Keratinocyte (primary cell): ENCODE data around the gene PLCG2. TPM values are rescaled to one million over a fixed set of nuclear protein-coding genes. Genes with fewer than 3 reads are reported as not detected.

Experiments
- DNase-seq: peaks from one replicate; pipeline ENCODE4 v3.0.0-alpha.2; 2011; ENCODE audit warnings: low read depth, missing footprints, low spot score
- FAIRE-seq: peaks from 2 replicates; lab custom pipeline; 2011; peaks lifted over from hg19 to GRCh38; lab: Jason Lieb, UNC
- H2AFZ ChIP-seq: 2 replicates; pipeline ENCODE4 v1.6.0; 2012; ENCODE audit warnings: low read length, control low read depth, inconsistent platforms; ENCODE audit not compliant: control insufficient read depth
- H3K27ac ChIP-seq: 2 replicates; pipeline ENCODE4 v1.5.1; 2011; ENCODE audit warnings: low read length; ENCODE audit not compliant: control insufficient read depth, insufficient read depth
- H3K27me3 ChIP-seq: 3 replicates; pipeline ENCODE4 v1.6.0; 2011; ENCODE audit warnings: low read length; ENCODE audit not compliant: control insufficient read depth, insufficient read depth; ENCODE audit errors: extremely low read depth
- H3K36me3 ChIP-seq, 2 experiments: 2 replicates in 1 of 2; 3 replicates in 1 of 2; pipeline ENCODE4 v1.5.1; 2011; ENCODE audit warnings: low read length in 2 of 2, mild to moderate bottlenecking in 1 of 2; ENCODE audit not compliant: control insufficient read depth in 2 of 2, insufficient read depth in 2 of 2; ENCODE audit errors: extremely low read depth in 1 of 2
- H3K4me1 ChIP-seq: 3 replicates; pipeline ENCODE4 v1.5.1; 2011; ENCODE audit warnings: low read length; ENCODE audit not compliant: control insufficient read depth, insufficient read depth; ENCODE audit errors: extremely low read depth
- H3K4me2 ChIP-seq: 3 replicates; pipeline ENCODE4 v1.6.0; 2011; ENCODE audit warnings: low read depth, low read length; ENCODE audit not compliant: control insufficient read depth, insufficient read depth; ENCODE audit errors: extremely low read depth
- H3K4me3 ChIP-seq, 3 experiments: fragments of 200-600 bp in 1 of 3; sonication (generic) in 1 of 3; 2 replicates in 2 of 3; 3 replicates in 1 of 3; pipeline ENCODE4 v1.5.1; 2011 to 2016; ENCODE audit warnings: low read length in 3 of 3, mild to moderate bottlenecking in 3 of 3, control low read depth in 2 of 3, inconsistent platforms in 1 of 3, low read depth in 1 of 3, mixed read lengths in 1 of 3, mixed run types in 1 of 3, moderate library complexity in 1 of 3; ENCODE audit not compliant: control insufficient read depth in 2 of 3, insufficient read depth in 2 of 3; ENCODE audit errors: extremely low read depth in 1 of 3
- H3K79me2 ChIP-seq: 2 replicates; pipeline ENCODE4 v1.6.0; 2012; ENCODE audit warnings: low read length; ENCODE audit not compliant: control insufficient read depth, insufficient read depth
- H3K9ac ChIP-seq: 3 replicates; pipeline ENCODE4 v1.6.0; 2011; ENCODE audit warnings: low read length; ENCODE audit not compliant: control insufficient read depth, insufficient read depth; ENCODE audit errors: extremely low read depth
- H3K9me1 ChIP-seq: 3 replicates; pipeline ENCODE4 v1.6.0; 2011; ENCODE audit warnings: low read length; ENCODE audit not compliant: control insufficient read depth, insufficient read depth; ENCODE audit errors: extremely low read depth
- H3K9me3 ChIP-seq: 2 replicates; pipeline ENCODE4 v1.5.1; 2012; ENCODE audit warnings: low read depth, low read length; ENCODE audit not compliant: control insufficient read depth
- H4K20me1 ChIP-seq: 3 replicates; pipeline ENCODE4 v1.6.0; 2011; ENCODE audit warnings: low read length; ENCODE audit not compliant: control insufficient read depth, insufficient read depth; ENCODE audit errors: extremely low read depth
- EZH2 ChIP-seq: IDR thresholded peaks from one replicate; pipeline ENCODE4 v1.6.1; 2012; ENCODE audit warnings: inconsistent platforms, mild to moderate bottlenecking, low read length, moderate library complexity
- dilution Hi-C: fragments of 300-500 bp; cut with MboI; formaldehyde crosslinking; loops from one replicate; pipeline ENCODE4 v1.7.0; 2020; ENCODE audit warnings: low sequenced_read_pairs; ENCODE audit not compliant: extremely low pct_ligation_motif_present
- polyA plus RNA-seq, 5 experiments: library from polyadenylated mRNA; depleted of rRNA in 3 of 5; stranded (reverse) in 3 of 5; stranded (forward) in 1 of 5; unstranded in 1 of 5; fragments of >200 nt; gene quantifications; 1 replicate in 1 of 5; 2 replicates in 3 of 5; 3 replicates in 1 of 5; pipeline versions ENCODE4 v1.2.1 to v1.2.3, GENCODE V29; 2011 to 2012; ENCODE audit warnings: missing spikeins in 2 of 5, low read depth in 1 of 5, low replicate concordance in 1 of 5
- TF ChIP-seq, protein P1 (sequence below), 3 experiments: IDR thresholded peaks in 1 of 3; conservative IDR thresholded peaks in 1 of 3; optimal IDR thresholded peaks in 1 of 3; 2 replicates in 2 of 3; 3 replicates in 1 of 3; pipeline versions ENCODE3 to v1.5.1; 2011; ENCODE audit warnings: low read length in 3 of 3, mild to moderate bottlenecking in 3 of 3, moderate library complexity in 2 of 3, control low read depth in 1 of 3, inconsistent platforms in 1 of 3; ENCODE audit not compliant: insufficient read depth in 2 of 3; ENCODE audit errors: extremely low read depth in 1 of 3

The PLCG2 gene
- polyA plus RNA-seq, 1 donor (not counting 4 experiments of a cell fraction or from before 2014, with no cell fraction given), result 3.5 TPM

DNA sequence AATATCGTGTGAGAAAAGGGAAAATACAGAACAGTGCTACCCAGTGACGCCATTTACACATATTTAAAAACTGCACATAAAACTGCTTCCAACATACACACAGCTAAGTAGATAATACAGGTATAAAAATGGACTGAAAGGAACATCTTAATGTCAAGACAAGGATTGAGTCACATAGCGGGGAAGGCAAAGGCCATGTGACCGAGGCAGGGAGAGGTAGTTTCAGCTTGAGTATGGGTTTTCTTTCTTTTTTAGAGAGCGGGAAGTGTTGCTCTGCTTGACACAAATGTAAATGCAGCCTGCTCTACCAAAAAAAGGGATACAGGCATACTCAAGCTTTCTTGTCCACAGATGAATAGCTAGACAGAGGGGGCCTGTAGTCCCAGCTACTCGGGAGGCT is 185.7 kb downstream of the PLCG2 start:
- TF ChIP-seq, protein P1, sequence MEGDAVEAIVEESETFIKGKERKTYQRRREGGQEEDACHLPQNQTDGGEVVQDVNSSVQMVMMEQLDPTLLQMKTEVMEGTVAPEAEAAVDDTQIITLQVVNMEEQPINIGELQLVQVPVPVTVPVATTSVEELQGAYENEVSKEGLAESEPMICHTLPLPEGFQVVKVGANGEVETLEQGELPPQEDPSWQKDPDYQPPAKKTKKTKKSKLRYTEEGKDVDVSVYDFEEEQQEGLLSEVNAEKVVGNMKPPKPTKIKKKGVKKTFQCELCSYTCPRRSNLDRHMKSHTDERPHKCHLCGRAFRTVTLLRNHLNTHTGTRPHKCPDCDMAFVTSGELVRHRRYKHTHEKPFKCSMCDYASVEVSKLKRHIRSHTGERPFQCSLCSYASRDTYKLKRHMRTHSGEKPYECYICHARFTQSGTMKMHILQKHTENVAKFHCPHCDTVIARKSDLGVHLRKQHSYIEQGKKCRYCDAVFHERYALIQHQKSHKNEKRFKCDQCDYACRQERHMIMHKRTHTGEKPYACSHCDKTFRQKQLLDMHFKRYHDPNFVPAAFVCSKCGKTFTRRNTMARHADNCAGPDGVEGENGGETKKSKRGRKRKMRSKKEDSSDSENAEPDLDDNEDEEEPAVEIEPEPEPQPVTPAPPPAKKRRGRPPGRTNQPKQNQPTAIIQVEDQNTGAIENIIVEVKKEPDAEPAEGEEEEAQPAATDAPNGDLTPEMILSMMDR (optimal IDR thresholded peaks at IDR 0.05 in 1 of 3, IDR thresholded peaks at IDR 0.05 in 1 of 3, conservative IDR thresholded peaks at IDR 0.05 in 1 of 3; ENCODE audit: extremely low read depth in 1 of 3, insufficient read depth in 2 of 3, low read length in 3 of 3), result no peak
- no peak for TF ChIP-seq EZH2
- FAIRE-seq (no peak), DNase-seq (no peak)
- H3K27ac ChIP-seq, result no peak overlapping the region
- H3K9me3 ChIP-seq, result no peaks in the 10 kb centered on the region
- H3K36me3 ChIP-seq, result no peaks in the 10 kb centered on the region
- no peak overlapping the region for H3K9ac ChIP-seq
- no peak overlapping the region for H2AFZ ChIP-seq
- no peaks in the 10 kb centered on the region for H3K79me2 ChIP-seq
- H3K4me1 ChIP-seq, result no peaks in the 10 kb centered on the region
- dilution Hi-C loops, result no loop called here
- H4K20me1 ChIP-seq, result no peaks in the 10 kb centered on the region
- H3K9me1 ChIP-seq, result no peaks in the 10 kb centered on the region
- H3K4me2 ChIP-seq, result no peak overlapping the region
- H3K4me3 ChIP-seq, result no peak overlapping the region
- H3K27me3 ChIP-seq, result no peaks in the 10 kb centered on the region

- no peak for TF ChIP-seq EZH2
- TF ChIP-seq, protein P1 (optimal IDR thresholded peaks at IDR 0.05 in 1 of 3, IDR thresholded peaks at IDR 0.05 in 1 of 3, conservative IDR thresholded peaks at IDR 0.05 in 1 of 3; ENCODE audit: extremely low read depth in 1 of 3, insufficient read depth in 2 of 3, low read length in 3 of 3), result no peak
- Histone ChIP-seq H3K27ac (no peak overlapping the region), H2AFZ (no peak overlapping the region), H4K20me1 (no peaks in the 10 kb centered on the region), H3K4me2 (no peak overlapping the region), H3K9me1 (no peaks in the 10 kb centered on the region), H3K27me3 (no peaks in the 10 kb centered on the region), H3K36me3 (no peaks in the 10 kb centered on the region), H3K4me3 (no peak overlapping the region), H3K9ac (no peak overlapping the region), H3K4me1 (no peaks in the 10 kb centered on the region), H3K9me3 (peaks cover 1% of the 10 kb centered on the region), H3K79me2 (no peaks in the 10 kb centered on the region)
- DNase-seq, result no peak
- dilution Hi-C loops, result no loop called here
- FAIRE-seq, result no peak
Measured at GRCh38 chr16:81967358-81967757, 188.3 kb downstream of the PLCG2 start.
